B cell (primary cell): ENCODE results near the gene PIM1.

Source experiments
- CTCF ChIP-seq: fragments of 200-600 bp; IDR thresholded peaks from one replicate; pipeline ENCODE4 v1.8.0; 2022; ENCODE audit warnings: antibody characterized with exemption, mild to moderate bottlenecking
- EZH2 ChIP-seq: IDR thresholded peaks from 2 replicates; pipeline ENCODE4 v1.6.1; 2012; ENCODE audit warnings: borderline replicate concordance, low read depth, mild to moderate bottlenecking, moderate library complexity, low read length; ENCODE audit not compliant: insufficient read depth, poor library complexity, severe bottlenecking

GRCh38 chr6:37205175-37205996 is 35.4 kb downstream of the PIM1 start:
- no peak for TF ChIP-seq CTCF
- TF ChIP-seq EZH2 = no peak
